Measurements from ENCODE around the gene ACAD11.

ACAD11 gene

GRCh38 chr3:132652640-132653270 is 6.9 kb downstream of the ACAD11 start:
- no peak for ATAC-seq
- TF ChIP-seq GLIS3 (CRISPR knock-in tag; IDR thresholded peaks at IDR 0.05) (no peak), CREB5 (CRISPR knock-in tag; IDR thresholded peaks at IDR 0.05; ENCODE audit: low read depth) (no peak), ZNF565 (CRISPR knock-in tag; conservative IDR thresholded peaks at IDR 0.05; ENCODE audit: low read depth) (no peak), ESRRG (CRISPR knock-in tag; IDR thresholded peaks at IDR 0.05) (no peak), ZC3H10 (CRISPR knock-in tag; IDR thresholded peaks at IDR 0.05) (no peak), ZNF70 (CRISPR knock-in tag; IDR thresholded peaks at IDR 0.05) (no peak), TOX (CRISPR knock-in tag; IDR thresholded peaks at IDR 0.05; ENCODE audit: borderline replicate concordance) (no peak), RARB (CRISPR knock-in tag; IDR thresholded peaks at IDR 0.05) (no peak), OSR1 (CRISPR knock-in tag; IDR thresholded peaks at IDR 0.05) (no peak), TSHZ2 (CRISPR knock-in tag; IDR thresholded peaks at IDR 0.05) (no peak), CSRNP3 (CRISPR knock-in tag; IDR thresholded peaks at IDR 0.05) (no peak), PPARA (CRISPR knock-in tag; IDR thresholded peaks at IDR 0.05; ENCODE audit: borderline replicate concordance) (no peak), ZFP30 (CRISPR knock-in tag; IDR thresholded peaks at IDR 0.05) (no peak), ZFP3 (CRISPR knock-in tag; IDR thresholded peaks at IDR 0.05) (no peak), POU6F1 (CRISPR knock-in tag; IDR thresholded peaks at IDR 0.05; ENCODE audit: borderline replicate concordance, low read depth) (no peak)

- no peak for TF ChIP-seq CREB5 (CRISPR knock-in tag; IDR thresholded peaks at IDR 0.05; ENCODE audit: low read depth)
- TF ChIP-seq BACH2 (CRISPR knock-in tag; IDR thresholded peaks at IDR 0.05; ENCODE audit: borderline replicate concordance), result no peak
- TF ChIP-seq TCF4 (CRISPR knock-in tag; IDR thresholded peaks at IDR 0.05; ENCODE audit: borderline replicate concordance), result no peak
- no peak for TF ChIP-seq ZFP3 (CRISPR knock-in tag; IDR thresholded peaks at IDR 0.05)
- no peak for TF ChIP-seq TSHZ2 (CRISPR knock-in tag; IDR thresholded peaks at IDR 0.05)
- TF ChIP-seq ZC3H10 (CRISPR knock-in tag; IDR thresholded peaks at IDR 0.05), result no peak
- TF ChIP-seq ZNF8 (CRISPR knock-in tag; IDR thresholded peaks at IDR 0.05), result no peak
- no peak for TF ChIP-seq PPARA (CRISPR knock-in tag; IDR thresholded peaks at IDR 0.05; ENCODE audit: borderline replicate concordance)
- TF ChIP-seq ZFP30 (CRISPR knock-in tag; IDR thresholded peaks at IDR 0.05), result no peak
- ATAC-seq, result no peak
Observed at GRCh38 chr3:132650153-132650552, 9.5 kb downstream of the ACAD11 start.

All from SK-N-SH treated with all-trans-retinoic acid at 6 μM for 48 hours (cell line).